ENCODE data around the gene PRICKLE2. TPM values are rescaled to one million over a fixed set of nuclear protein-coding genes. Genes with fewer than 3 reads are reported as not detected.

PRICKLE2 gene
- total and polyA plus RNA-seq, 4 donors = 0.89 to 8.0 (median 3.2) TPM

DNA sequence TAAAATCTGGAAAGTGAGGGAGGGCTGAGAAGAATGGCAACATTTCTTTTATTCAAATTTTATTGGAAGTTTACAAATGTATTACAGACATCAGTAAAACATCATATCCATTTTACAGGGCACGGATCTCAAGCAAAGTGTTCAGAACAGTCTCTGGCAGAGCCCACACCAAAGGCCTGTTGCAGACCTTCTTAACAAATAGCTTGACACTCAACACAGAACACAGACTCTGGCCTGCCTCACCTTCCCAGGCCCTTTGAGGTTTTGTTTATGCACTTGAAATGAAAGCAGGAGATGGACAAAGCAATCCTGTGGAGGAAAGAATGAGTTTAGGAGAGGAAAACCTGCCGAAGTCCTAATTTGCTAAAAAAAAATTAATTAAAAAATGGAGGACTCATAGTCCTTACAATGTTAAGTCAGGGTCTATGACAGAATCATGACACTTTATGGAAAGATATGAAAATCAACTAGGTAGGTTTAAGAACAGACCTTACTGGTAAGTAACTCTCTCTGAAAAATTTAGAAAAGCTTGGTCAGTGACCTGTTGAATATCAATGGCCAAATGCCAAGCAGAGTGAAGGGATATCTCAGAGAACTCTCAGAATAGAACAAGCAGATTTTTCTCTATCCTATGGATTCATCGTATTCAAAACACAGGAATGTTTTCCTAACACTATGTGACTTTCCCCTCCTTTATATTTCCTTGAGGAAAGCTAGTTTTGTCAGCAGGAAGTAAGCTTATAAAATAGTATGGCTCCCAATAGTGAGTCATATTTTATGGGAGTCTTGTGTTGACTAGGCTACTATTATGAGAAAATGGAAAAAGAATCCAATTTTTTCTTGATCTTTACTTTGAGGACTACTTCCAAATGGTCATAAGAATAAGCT, 131.2 kb downstream of the PRICKLE2 start:
- no peaks in the 10 kb centered on the region for H3K27me3 ChIP-seq (ENCODE audit: control insufficient read depth in 4 of 4, insufficient read depth in 4 of 4, low read length in 3 of 4)
- no peak overlapping the region for H3K27ac ChIP-seq (ENCODE audit: low read depth in 1 of 2, low read length in 2 of 2)
- TF ChIP-seq SP1 (IDR thresholded peaks at IDR 0.05) = no peak
- TF ChIP-seq NR2F2 (IDR thresholded peaks at IDR 0.05) = no peak
- TF ChIP-seq FOXA2 (IDR thresholded peaks at IDR 0.05) = no peak
- TF ChIP-seq EGR1 (IDR thresholded peaks at IDR 0.05; ENCODE audit: low read depth in 2 of 2) = no peak
- TF ChIP-seq, protein P1, sequence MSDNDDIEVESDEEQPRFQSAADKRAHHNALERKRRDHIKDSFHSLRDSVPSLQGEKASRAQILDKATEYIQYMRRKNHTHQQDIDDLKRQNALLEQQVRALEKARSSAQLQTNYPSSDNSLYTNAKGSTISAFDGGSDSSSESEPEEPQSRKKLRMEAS (IDR thresholded peaks at IDR 0.05) = no peak
- TF ChIP-seq, protein P2, sequence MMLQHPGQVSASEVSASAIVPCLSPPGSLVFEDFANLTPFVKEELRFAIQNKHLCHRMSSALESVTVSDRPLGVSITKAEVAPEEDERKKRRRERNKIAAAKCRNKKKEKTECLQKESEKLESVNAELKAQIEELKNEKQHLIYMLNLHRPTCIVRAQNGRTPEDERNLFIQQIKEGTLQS (IDR thresholded peaks at IDR 0.05) = no peak
- TF ChIP-seq RAD21 (IDR thresholded peaks at IDR 0.05) = no peak
- no peak for TF ChIP-seq HNF4G (IDR thresholded peaks at IDR 0.05)
- no peak for TF ChIP-seq GABPA (IDR thresholded peaks at IDR 0.05 in 1 of 2, conservative IDR thresholded peaks at IDR 0.05 in 1 of 2)
- TF ChIP-seq RXRA (IDR thresholded peaks at IDR 0.05) = no peak
- no peak for TF ChIP-seq TAF1 (conservative IDR thresholded peaks at IDR 0.05)
- no peak for TF ChIP-seq YY1 (IDR thresholded peaks at IDR 0.05)
- TF ChIP-seq, protein P3, sequence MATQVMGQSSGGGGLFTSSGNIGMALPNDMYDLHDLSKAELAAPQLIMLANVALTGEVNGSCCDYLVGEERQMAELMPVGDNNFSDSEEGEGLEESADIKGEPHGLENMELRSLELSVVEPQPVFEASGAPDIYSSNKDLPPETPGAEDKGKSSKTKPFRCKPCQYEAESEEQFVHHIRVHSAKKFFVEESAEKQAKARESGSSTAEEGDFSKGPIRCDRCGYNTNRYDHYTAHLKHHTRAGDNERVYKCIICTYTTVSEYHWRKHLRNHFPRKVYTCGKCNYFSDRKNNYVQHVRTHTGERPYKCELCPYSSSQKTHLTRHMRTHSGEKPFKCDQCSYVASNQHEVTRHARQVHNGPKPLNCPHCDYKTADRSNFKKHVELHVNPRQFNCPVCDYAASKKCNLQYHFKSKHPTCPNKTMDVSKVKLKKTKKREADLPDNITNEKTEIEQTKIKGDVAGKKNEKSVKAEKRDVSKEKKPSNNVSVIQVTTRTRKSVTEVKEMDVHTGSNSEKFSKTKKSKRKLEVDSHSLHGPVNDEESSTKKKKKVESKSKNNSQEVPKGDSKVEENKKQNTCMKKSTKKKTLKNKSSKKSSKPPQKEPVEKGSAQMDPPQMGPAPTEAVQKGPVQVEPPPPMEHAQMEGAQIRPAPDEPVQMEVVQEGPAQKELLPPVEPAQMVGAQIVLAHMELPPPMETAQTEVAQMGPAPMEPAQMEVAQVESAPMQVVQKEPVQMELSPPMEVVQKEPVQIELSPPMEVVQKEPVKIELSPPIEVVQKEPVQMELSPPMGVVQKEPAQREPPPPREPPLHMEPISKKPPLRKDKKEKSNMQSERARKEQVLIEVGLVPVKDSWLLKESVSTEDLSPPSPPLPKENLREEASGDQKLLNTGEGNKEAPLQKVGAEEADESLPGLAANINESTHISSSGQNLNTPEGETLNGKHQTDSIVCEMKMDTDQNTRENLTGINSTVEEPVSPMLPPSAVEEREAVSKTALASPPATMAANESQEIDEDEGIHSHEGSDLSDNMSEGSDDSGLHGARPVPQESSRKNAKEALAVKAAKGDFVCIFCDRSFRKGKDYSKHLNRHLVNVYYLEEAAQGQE (IDR thresholded peaks at IDR 0.05) = no peak
- no peak for TF ChIP-seq FOXA1 (IDR thresholded peaks at IDR 0.05)
- TF ChIP-seq, protein P4, sequence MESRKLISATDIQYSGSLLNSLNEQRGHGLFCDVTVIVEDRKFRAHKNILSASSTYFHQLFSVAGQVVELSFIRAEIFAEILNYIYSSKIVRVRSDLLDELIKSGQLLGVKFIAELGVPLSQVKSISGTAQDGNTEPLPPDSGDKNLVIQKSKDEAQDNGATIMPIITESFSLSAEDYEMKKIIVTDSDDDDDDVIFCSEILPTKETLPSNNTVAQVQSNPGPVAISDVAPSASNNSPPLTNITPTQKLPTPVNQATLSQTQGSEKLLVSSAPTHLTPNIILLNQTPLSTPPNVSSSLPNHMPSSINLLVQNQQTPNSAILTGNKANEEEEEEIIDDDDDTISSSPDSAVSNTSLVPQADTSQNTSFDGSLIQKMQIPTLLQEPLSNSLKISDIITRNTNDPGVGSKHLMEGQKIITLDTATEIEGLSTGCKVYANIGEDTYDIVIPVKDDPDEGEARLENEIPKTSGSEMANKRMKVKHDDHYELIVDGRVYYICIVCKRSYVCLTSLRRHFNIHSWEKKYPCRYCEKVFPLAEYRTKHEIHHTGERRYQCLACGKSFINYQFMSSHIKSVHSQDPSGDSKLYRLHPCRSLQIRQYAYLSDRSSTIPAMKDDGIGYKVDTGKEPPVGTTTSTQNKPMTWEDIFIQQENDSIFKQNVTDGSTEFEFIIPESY (IDR thresholded peaks at IDR 0.05) = no peak
- TF ChIP-seq, protein P5, sequence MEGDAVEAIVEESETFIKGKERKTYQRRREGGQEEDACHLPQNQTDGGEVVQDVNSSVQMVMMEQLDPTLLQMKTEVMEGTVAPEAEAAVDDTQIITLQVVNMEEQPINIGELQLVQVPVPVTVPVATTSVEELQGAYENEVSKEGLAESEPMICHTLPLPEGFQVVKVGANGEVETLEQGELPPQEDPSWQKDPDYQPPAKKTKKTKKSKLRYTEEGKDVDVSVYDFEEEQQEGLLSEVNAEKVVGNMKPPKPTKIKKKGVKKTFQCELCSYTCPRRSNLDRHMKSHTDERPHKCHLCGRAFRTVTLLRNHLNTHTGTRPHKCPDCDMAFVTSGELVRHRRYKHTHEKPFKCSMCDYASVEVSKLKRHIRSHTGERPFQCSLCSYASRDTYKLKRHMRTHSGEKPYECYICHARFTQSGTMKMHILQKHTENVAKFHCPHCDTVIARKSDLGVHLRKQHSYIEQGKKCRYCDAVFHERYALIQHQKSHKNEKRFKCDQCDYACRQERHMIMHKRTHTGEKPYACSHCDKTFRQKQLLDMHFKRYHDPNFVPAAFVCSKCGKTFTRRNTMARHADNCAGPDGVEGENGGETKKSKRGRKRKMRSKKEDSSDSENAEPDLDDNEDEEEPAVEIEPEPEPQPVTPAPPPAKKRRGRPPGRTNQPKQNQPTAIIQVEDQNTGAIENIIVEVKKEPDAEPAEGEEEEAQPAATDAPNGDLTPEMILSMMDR (IDR thresholded peaks at IDR 0.05; ENCODE audit: low read depth, low read length, missing input control) = no peak
- TF ChIP-seq HNF4A (conservative IDR thresholded peaks at IDR 0.05) = no peak
- H3K4me1 ChIP-seq (ENCODE audit: control insufficient read depth in 4 of 4, insufficient read depth in 4 of 4, low read length in 3 of 4) = no peaks in the 10 kb centered on the region
- H3K36me3 ChIP-seq (ENCODE audit: control insufficient read depth in 4 of 4, insufficient read depth in 3 of 4, low read depth in 1 of 4, low read length in 3 of 4) = no peaks in the 10 kb centered on the region
- no peak overlapping the region for H3K9ac ChIP-seq (ENCODE audit: low read depth in 1 of 2, low read length in 2 of 2)
- no peaks in the 10 kb centered on the region for H3K9me3 ChIP-seq (ENCODE audit: control insufficient read depth in 4 of 4, low read length in 3 of 4)
- no peak for DNase-seq (ENCODE audit: low spot score)
- no peak overlapping the region for H3K4me3 ChIP-seq (ENCODE audit: low read depth in 1 of 3, low read length in 3 of 3)
- 84% methylated on average over 3 of the region's 3 CpGs for WGBS

All from liver (tissue), 9 donors.